DMS114 treated with DMSO at 0.1 percent for 48 hours (cell line): ENCODE measurements around the gene VAC14.

Experiments
- DNase-seq: peaks from one replicate; lab custom pipeline; 2025; ENCODE audit not compliant: unreplicated experiment; lab: John Stamatoyannopoulos, UW

Gene VAC14

DNA sequence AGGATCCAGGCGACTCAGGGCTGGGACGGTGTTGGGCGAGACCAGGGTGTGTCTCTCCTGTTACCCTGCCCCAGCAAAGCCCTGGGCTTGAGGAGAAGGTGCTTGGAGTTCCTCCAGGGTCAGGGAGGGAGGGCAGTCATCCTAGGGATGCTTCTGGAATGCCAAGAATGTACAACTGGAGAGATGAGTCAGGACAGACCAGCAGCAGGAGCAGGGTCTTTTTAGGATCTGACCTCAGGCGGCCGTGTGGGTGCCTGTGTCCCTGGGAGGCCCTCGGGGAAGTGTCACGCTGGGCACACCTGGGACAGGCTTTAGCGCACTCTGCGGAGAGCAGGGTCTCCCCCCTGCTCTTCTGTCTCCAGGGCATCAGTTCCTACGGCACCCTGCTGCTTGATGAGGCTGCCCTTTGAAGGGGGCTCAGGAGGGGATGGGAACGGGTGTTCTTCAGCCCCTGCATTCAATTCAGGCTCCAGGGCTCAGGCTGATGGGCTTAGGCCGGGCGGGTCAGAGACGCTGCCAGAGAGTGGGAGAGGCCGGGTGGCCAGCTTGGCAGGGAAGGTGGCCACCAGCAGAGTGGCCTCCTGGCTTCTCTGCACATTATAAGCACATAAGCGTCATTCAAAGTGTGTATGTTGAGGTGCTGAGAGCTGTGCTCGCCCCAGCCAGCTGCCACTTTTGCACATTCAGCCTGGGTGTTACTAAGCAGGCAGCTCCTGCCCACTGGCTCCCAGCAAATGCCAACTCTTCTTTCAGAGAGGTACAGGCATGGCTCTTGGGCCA lies 106.7 kb downstream of the VAC14 start:
- no peak for DNase-seq

DNA sequence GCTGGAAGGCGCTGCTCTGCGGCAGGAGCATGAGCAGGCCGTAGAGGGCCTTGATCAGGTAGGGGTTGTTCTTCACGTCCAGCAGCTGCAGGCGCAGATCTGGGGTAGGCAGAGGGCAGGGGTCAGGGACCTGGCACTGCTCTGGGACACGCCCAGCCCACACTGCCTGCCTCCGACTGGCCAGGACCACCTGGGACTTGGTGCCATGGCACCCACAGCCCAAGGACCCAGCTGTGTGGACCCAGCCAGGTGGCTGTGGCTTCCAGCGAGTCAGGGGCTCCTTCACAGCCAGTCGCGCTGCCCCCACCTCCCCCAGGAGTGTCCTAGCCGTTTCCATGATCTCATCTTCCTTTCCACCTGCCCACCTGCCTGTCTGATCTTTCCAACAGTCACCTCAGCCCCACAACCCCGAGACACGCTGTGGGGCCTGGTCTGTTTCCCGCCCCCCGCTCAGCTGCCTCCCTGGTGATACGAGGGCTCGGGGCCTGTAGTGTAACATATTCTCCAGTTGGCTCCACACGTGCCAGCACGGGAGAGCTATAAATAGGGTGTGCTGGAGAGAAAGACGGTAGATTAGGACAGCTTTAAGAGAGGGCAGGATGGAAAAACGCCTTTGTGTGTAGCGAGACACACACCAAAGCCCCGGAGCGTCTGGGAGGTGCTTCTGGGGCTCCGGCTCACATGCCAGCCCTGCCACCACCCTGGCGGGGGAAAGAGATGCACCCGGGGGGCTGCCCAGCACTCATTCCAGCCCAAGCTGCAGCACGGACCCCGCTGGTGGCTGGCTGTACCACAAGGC lies 107.9 kb downstream of the VAC14 start:
- no peak for DNase-seq

DNA sequence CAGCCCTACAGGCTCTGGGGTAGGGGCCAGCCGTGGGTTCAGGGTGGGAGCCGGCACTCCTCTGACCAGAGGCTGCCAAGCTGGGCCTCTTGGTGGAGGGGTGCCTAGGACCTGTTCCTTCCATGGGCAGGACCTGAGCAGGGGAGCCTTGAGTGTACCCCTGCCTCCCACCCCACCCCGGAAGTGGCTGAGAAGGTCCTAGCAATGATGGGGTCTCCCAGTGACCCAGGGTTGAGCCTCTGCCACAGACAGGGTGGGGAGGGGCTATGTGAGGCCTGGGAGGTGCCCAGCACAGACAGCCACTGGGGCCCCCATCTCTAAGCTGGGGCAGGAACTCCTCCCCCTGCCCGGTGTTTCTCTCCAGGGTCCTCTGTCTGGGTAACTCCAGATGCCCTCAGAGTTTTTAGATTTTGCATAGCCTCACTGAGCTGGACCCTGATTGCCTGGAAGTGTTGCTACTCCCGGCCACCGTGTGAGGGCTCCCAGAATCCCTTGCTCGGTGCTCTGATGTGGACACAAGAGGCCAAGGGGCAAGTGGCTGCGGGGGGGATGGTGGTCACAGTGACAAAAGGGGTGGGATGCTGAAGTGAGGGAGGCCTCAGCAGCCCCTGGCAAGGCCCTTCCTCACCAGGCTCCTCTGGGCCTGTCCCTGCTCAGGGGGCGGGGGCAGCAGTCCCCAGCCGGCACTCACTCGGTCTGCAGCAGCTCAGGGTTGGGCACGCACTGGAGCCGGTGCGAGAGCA lies 108.7 kb downstream of the VAC14 start:
- DNase-seq, result no peak

- no peak for DNase-seq
These were observed 109.5 kb downstream of the VAC14 start for GRCh38 chr16:70691223-70692129.

DNA sequence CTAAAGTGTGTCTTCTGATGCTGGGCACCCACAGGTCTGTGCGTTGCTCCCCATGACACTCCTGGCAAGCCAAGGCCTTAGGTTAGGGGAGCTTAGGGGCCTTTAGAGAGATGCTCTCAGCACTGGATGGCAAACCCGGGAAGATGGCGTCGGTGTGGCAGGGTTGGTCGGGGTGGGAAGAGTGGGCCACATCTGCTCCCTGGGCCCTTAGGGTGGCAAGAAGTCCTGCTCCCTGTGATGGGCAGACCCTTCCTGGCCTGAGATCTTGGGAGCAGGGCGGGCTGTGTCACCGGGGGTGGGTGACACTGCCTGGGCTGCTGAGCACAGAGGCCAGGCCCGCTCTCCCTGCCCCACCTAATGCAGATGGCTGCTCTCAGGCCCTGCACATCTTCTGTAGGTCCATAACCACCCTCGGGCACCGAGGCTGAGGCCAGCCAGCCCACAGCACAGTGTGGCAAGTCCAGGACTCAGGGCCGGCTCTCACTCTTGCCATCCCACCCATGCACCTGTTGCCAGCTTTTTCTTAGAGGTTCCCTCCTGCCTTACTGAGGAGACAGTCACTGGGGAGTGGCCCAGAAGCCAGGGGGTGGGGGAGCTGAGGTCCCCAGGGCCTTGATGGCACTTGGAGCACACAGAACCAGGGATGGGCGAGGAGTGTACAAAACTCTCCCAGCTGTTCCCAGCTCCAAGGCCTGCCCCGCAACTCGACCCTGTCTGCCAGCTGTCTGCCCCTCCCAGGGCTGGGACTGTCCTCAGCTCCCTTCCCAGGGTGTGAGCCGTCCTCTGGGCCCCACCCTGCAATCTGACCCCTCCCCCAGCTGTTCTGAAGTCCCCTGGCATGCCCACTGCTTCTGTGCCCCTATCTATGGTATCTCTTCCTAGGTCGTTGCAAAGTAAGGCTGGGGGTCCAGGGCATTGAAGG lies 110.7 kb downstream of the VAC14 start:
- no peak for DNase-seq

DNA sequence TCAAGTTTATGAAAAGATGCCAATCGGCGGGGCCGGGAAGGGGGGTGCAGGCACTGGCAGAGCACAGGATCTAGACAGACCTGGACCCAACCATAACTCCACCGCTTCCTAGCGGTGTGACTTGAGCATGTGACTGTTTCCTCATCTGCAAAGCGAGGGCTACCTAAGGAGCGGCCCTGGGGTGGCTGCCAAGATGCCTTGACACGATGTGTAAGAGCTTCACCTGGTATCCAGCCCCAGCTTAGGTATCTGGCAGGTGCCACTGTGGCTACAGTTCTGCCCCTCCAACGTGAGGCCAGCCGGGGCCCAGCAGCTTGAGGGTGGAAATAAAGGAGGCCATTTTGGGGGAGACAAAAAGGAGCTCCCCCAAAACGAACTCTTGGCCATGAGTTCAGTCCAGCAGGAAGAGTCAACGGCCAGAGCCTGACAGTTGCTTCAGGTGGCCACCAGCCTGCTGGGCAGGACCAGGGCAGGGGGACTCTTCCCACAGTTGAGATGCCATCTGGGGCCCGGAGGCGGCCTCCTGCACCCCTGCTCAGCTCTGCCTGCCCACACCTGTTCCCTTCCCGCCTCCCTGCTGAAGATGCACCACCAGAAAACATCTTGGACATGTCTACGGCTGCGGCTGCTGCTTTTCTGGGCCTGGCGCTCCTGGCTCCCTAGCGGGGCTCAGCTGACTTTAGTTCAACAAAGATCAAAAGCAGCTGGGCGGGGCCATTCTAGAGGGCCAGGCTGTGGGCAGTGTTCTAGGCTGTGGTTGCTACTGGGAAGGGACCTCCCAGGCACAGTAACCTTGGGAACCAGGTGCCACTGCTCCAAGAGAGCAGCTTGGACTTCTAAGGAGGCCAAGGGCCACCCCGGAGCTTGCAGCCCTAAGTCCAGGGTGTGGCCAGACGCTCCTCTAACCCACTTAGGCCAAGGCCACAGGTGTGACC lies 111.7 kb downstream of the VAC14 start:
- DNase-seq, result no peak

DNA sequence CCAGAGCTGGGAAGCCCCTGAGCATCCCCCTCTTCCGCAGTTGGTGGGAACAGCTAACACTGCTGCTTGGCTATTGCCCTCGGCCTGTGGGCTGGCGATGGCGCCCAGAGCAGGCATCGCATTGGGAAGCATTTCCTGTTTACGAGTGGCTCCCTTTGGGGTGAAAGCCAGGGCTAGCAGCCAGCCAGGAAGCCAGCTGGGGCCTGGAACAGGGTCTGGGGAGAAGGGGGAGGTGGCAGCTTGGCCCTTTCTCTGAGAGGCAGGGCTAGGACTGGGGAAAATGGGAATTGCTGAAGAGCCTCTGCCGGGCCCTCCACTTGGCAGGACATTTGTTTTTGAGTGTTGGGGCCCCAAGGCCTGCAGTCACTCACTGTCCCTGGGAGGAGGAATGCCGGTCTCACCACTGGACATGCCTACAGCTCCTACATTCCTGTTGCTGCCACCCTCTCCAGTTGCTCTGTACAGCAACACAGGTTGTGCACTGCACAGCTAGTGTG lies 112.7 kb downstream of the VAC14 start:
- no peak for DNase-seq

DNA sequence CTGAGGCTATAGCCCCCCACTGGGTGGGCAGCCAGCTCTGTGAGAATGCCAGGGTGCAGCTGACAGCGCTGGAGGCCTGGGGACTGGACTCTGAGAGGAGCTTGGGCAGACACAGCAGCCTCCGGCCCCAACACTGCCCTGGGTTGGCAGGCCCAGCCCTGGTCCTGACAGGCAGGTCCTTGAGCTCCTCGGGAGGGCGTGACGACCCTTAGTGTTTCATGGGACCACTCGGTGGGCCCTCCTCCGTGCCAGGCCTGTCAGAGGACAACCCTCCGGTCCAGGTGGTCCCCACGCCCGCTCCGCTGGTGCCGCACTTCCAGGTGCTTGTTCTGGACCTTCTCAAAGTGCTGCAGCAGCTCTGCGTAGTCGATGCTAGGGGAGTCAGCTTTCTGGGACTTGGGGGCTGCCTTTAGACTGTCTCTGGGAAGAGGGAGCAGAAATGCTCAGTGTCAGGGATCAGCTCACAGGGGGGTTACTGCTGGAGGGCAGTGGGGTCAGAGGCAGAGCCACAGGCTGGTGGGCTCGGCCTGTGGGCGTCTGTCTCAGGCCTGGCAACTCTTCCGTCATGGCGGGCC lies 113.2 kb downstream of the VAC14 start:
- no peak for DNase-seq

- no peak for DNase-seq
These were observed 113.9 kb downstream of the VAC14 start for GRCh38 chr16:70687102-70687511.

GRCh38 chr16:70686376-70687101 lies 114.4 kb downstream of the VAC14 start:
- DNase-seq, result no peak

DNA sequence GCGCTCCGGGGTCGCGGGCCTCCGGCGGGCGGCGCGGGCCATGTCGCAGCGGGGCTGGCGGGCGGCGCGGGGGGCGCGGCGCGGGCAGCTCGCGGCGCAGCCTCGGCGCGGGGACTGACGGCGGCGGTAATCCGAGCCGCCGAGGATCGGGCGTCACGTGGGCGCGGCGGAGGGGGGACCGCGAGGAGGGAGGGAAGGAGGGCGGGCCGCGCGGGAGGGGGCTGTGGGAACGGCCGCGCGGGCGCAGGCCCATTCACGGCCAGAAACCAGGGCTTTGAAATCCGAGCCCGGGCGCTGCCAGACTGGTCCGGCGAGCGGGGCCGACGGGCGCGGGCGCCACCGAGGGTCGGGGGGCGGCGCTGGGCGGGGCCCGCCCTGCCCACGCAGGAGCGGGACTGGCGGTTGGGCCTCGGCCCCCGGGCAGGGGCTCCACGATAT lies 115.0 kb downstream of the VAC14 start, which contains the start of gene MTSS2:
Gene MTSS2 (minus strand): TSS at position 116 of the 438 bp plus-strand sequence. CDS start 262 bp downstream, outside the sequence.
- peak; percentile 60 for DNase-seq

GRCh38 chr16:70685061-70685937 lies 115.7 kb downstream of the VAC14 start:
- DNase-seq, result no peak

- DNase-seq, result no peak
These were observed 116.6 kb downstream of the VAC14 start for GRCh38 chr16:70684146-70685060.

DNA sequence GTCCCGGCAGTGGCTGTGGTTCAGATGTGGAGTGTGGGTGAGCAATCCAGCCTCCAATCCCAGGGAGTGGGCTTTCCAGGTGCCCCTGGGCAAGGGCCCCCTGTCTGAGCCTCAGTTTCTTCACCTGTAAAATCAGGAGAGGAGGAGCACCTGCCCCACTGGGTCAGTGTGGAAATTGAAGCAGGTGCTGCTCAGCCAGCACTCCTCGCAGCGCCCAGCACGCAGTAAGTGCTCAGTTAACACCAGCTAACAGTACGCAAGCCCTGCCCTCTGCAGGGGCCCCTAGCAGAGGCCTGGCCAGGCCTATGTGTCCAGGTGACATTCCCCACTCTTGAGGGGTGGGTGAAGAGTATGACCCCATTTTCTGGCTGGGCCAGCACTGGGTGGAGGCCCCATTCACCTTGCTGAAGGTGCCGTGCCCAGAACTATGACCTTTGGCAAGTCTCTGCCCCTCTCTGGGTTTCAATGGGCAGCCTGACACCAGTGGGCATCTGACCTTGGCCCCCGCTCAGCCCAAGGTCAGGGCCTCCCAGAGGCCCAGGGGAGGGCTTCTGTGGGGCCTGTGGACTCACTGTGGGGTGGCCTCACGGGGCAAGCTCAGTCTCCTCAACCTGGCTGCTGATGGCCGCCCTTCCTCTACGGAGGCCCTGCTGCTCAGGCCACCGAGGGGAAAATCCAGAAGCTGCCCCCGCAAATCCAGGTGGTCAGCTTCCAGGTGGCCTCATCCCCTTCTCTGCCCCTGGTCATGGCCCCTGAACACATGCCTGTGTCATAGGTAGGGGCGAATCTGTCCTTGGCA lies 117.6 kb downstream of the VAC14 start:
- no peak for DNase-seq
